ENCODE results near the gene KIAA0930.

The KIAA0930 gene

DNA sequence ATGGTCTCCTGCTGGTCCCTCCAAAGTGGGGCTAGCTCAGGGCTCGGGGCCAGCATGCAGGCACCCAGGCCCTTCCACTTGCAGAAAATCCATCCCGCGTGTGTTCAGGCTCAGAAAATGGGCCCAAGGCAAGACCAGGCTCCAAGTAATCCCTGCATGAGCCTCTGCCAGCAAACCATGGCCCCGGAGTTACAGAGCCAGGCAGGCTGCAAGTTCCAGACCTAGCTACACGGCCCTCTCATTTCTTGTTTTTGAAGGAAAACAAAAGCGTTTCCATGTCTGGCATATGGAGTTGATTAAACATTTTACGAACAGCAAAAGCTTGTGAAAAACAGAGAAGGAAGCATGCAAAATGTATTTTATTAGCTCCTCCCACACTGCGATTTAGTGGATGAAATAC is 29.7 kb downstream of the KIAA0930 start:
- DNase-seq (ENCODE audit: low spot score), result no peak
- TF ChIP-seq CTCF (IDR thresholded peaks at IDR 0.05; ENCODE audit: borderline replicate concordance, control extremely low read depth, extremely low read depth, insufficient read depth, missing control alignments), result no peak
- in situ Hi-C loops (cut with MboI; ENCODE audit: low sequenced_read_pairs, unreplicated experiment), result no loop called here

DNA sequence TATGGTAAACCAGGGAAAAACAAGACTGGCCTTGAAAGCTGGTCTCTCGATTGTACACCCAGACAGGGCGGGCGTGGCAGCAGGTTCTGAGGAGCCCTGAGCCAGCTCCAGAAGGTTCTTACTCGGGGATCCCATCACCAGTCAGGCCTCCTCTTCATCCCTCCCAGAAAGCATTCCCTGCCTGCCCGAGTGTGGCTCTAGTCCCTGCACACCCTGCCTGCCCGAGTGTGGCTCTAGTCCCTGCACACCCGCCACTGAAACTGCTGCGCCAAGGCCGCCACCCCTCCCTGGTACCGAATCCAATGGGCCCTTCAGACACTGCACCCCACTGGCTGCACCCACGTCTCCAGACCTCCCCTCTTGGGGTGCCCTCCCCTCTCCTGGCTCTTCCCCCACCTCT is 30.1 kb downstream of the KIAA0930 start:
- no peak for DNase-seq (ENCODE audit: low spot score)
- TF ChIP-seq CTCF (IDR thresholded peaks at IDR 0.05; ENCODE audit: borderline replicate concordance, control extremely low read depth, extremely low read depth, insufficient read depth, missing control alignments), result no peak
- in situ Hi-C loops (cut with MboI; ENCODE audit: low sequenced_read_pairs, unreplicated experiment), result no loop called here

GRCh38 chr22:45210174-45210573 is 30.5 kb downstream of the KIAA0930 start:
- peak; percentile 1 for TF ChIP-seq CTCF (IDR thresholded peaks at IDR 0.05; ENCODE audit: borderline replicate concordance, control extremely low read depth, extremely low read depth, insufficient read depth, missing control alignments)
- in situ Hi-C loops (cut with MboI; ENCODE audit: low sequenced_read_pairs, unreplicated experiment), result no loop called here
- DNase-seq (ENCODE audit: low spot score), result no peak

DNA sequence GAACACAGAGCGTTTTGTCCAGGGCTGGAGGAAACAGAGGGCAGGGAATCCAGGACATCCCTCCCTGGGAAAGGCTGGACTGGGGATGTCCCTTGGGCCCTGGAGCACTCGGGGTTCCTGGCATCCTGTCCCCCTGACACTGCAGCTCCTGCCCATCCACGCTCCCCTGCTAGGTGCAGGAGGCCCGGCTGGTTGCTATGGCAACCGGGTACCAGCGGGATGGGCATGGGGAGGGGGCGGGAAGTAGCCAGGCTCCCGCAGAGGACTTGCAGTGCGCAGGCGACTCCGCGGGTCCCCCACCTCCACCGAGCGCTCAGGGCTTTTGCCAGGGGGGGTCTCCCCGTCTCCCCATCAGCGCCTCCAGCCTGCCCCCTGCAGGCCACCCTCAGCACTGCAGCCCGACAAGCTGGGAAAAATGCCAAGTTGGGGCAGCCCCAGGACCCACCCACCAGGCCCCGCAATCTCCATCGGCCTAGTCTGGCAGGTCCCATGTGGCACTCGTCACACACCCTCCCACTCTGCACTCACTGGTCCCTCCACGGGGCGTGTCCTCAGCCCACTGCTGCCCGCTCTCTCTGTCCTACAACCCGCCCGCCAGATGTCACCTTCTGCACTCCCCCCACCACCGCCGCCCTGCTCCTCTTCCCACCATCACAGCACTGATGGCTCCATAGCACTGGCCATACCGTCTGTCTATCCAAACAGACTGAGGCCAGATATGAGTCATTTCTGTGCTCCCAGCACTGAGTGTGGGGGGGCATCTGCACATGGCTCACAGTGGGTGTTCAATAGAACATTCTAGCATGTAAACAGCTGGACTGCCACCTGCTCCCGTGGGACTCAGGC is 31.5 kb downstream of the KIAA0930 start:
- in situ Hi-C loops (cut with MboI; ENCODE audit: low sequenced_read_pairs, unreplicated experiment), result no loop called here
- DNase-seq (ENCODE audit: low spot score), result no peak
- TF ChIP-seq CTCF (IDR thresholded peaks at IDR 0.05; ENCODE audit: borderline replicate concordance, control extremely low read depth, extremely low read depth, insufficient read depth, missing control alignments), result peak; percentile 61

GRCh38 chr22:45208696-45208992 is 32.0 kb downstream of the KIAA0930 start:
- TF ChIP-seq CTCF (IDR thresholded peaks at IDR 0.05; ENCODE audit: borderline replicate concordance, control extremely low read depth, extremely low read depth, insufficient read depth, missing control alignments), result no peak
- in situ Hi-C loops (cut with MboI; ENCODE audit: low sequenced_read_pairs, unreplicated experiment), result no loop called here

GRCh38 chr22:45207981-45208664 is 32.6 kb downstream of the KIAA0930 start:
- DNase-seq (ENCODE audit: low spot score), result no peak
- TF ChIP-seq CTCF (IDR thresholded peaks at IDR 0.05; ENCODE audit: borderline replicate concordance, control extremely low read depth, extremely low read depth, insufficient read depth, missing control alignments), result no peak
- in situ Hi-C loops (cut with MboI; ENCODE audit: low sequenced_read_pairs, unreplicated experiment), result no loop called here

More at GRCh38 chr22:45208696-45208992, 32.0 kb downstream of the KIAA0930 start:
- no peak for DNase-seq (ENCODE audit: low spot score)
